Neural progenitor cell (in vitro differentiated cells): Measurements from ENCODE around the gene YAP1. TPM values are rescaled to one million over a fixed set of nuclear protein-coding genes. Genes with fewer than 3 reads are reported as not detected.

Source experiments
- DNase-seq: peaks from one replicate; pipeline ENCODE4 v3.0.0-alpha.2; 2016; ENCODE audit warnings: low spot score
- H2AFZ ChIP-seq: fragments of 200-600 bp; sonication (generic); replicated peaks from 2 replicates; pipeline ENCODE4 v1.6.1; 2016; ENCODE audit warnings: antibody characterized with exemption
- H3F3A ChIP-seq: fragments of 200-600 bp; sonication (generic); 2 replicates; pipeline ENCODE4 v1.6.1; 2016; ENCODE audit warnings: antibody characterized with exemption, low read depth
- H3K27ac ChIP-seq: fragments of 200-600 bp; sonication (generic); 2 replicates; pipeline ENCODE4 v1.5.1; 2016; ENCODE audit warnings: mild to moderate bottlenecking
- H3K27me3 ChIP-seq: fragments of 200-600 bp; sonication (generic); 2 replicates; pipeline ENCODE4 v1.6.1; 2016; ENCODE audit warnings: mild to moderate bottlenecking, moderate library complexity
- H3K36me3 ChIP-seq: fragments of 200-600 bp; sonication (generic); 2 replicates; pipeline ENCODE4 v1.5.1; 2016
- H3K4me1 ChIP-seq: fragments of 200-600 bp; sonication (generic); 2 replicates; pipeline ENCODE4 v1.6.1; 2016; ENCODE audit warnings: mixed run types
- H3K4me2 ChIP-seq: fragments of 200-600 bp; sonication (generic); 2 replicates; pipeline ENCODE4 v1.6.1; 2016
- H3K4me3 ChIP-seq: fragments of 200-600 bp; sonication (generic); 2 replicates; pipeline ENCODE4 v1.5.1; 2016
- H3K79me2 ChIP-seq: fragments of 200-600 bp; sonication (generic); 2 replicates; pipeline ENCODE4 v1.6.1; 2016; ENCODE audit warnings: low read depth
- H3K9ac ChIP-seq: fragments of 200-600 bp; sonication (generic); 2 replicates; pipeline ENCODE4 v1.6.1; 2016
- H3K9me3 ChIP-seq: fragments of 200-600 bp; sonication (generic); 2 replicates; pipeline ENCODE4 v1.5.1; 2016; ENCODE audit warnings: low read depth
- H4K20me1 ChIP-seq: fragments of 200-600 bp; sonication (generic); 2 replicates; pipeline ENCODE4 v1.6.1; 2016; ENCODE audit warnings: low read depth
- H3K27ac Mint-ChIP-seq: 3 replicates; pipeline ENCODE4 v1.8.0; 2021; ENCODE audit warnings: mixed read lengths
- H3K27me3 Mint-ChIP-seq: 2 replicates; pipeline ENCODE4 v1.8.0; 2022; ENCODE audit warnings: low read depth, mild to moderate bottlenecking, inconsistent platforms, moderate library complexity, mixed read lengths; ENCODE audit not compliant: insufficient read depth
- H3K36me3 Mint-ChIP-seq: 3 replicates; pipeline ENCODE4 v1.8.0; 2021; ENCODE audit warnings: mixed read lengths
- H3K4me1 Mint-ChIP-seq: 3 replicates; pipeline ENCODE4 v1.8.0; 2021; ENCODE audit warnings: mixed read lengths
- H3K4me3 Mint-ChIP-seq: 3 replicates; pipeline ENCODE4 v1.8.0; 2021; ENCODE audit warnings: mild to moderate bottlenecking, moderate library complexity, mixed read lengths
- H3K9me3 Mint-ChIP-seq: 3 replicates; pipeline ENCODE4 v1.8.0; 2020; ENCODE audit warnings: mixed read lengths
- EZH2 ChIP-seq: fragments of 200-600 bp; sonication (generic); IDR thresholded peaks from 2 replicates; pipeline ENCODE4 v1.6.1; 2017; ENCODE audit warnings: antibody characterized with exemption, mild to moderate bottlenecking, moderate library complexity
- EZH2phosphoT487 ChIP-seq: fragments of 200-600 bp; sonication (generic); IDR thresholded peaks from 2 replicates; pipeline ENCODE4 v1.6.1; 2017; ENCODE audit warnings: antibody characterized with exemption
- total RNA-seq: library from RNA; depleted of rRNA; stranded (reverse); fragments of >200 nt; gene quantifications from 2 replicates; pipeline ENCODE4 v1.2.3, GENCODE V29; 2015; ENCODE audit warnings: low replicate concordance
- TF ChIP-seq, protein P1 (sequence below): fragments of 200-600 bp; sonication (generic); IDR thresholded peaks from 2 replicates; pipeline ENCODE4 v1.5.1; 2017; ENCODE audit warnings: antibody characterized with exemption, mild to moderate bottlenecking

The YAP1 gene
- total RNA-seq, 1 donor from 2014 or later, result 59.9 TPM

DNA sequence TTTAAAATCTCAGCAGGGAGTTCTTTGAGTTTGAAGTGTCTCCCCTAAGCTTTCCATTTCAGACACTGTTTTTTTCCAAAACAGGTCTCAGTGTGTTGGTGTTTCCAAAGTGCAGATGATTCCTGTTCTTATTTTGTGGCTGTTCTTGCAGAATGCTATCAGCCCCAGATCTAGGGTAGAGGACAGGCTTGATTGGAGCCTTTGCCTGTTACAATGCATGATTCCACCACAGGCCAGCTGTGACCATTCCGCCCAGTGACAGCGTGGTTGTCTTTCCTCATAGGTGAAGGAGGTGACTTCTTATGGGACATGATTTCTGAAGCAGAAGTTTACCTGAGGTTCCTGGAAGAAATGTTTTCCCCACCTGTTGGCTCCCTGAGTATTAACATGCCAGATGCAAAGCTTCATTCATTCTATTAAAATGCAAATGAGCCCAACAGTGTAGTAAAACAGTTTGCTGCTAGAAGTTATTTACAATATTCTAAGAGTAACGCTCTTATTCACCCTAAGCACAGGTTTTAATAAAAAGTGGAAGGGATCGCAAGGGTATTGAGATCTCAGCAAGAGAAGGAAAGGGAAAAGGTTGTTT, 170.1 kb downstream of the YAP1 start:
- Mint-ChIP-seq H3K4me1 (peaks cover 21% of the 10 kb centered on the region), H3K9me3 (no peaks in the 10 kb centered on the region), H3K27me3 (peaks cover 10% of the 10 kb centered on the region), H3K36me3 (no peaks in the 10 kb centered on the region), H3K27ac (no peak overlapping the region), H3K4me3 (no peak overlapping the region)
- DNase-seq, result peak; percentile 11
- Histone ChIP-seq H3K9ac (no peak overlapping the region), H3K4me1 (peaks cover 19% of the 10 kb centered on the region), H3K9me3 (no peaks in the 10 kb centered on the region), H4K20me1 (no peaks in the 10 kb centered on the region), H3K4me2 (peak overlapping the region; percentile 37), H3K27me3 (no peaks in the 10 kb centered on the region), H2AFZ (peak overlapping the region; percentile 32), H3K36me3 (no peaks in the 10 kb centered on the region), H3K79me2 (no peaks in the 10 kb centered on the region), H3K4me3 (no peak overlapping the region), H3F3A (no peaks in the 10 kb centered on the region), H3K27ac (no peak overlapping the region)
- TF ChIP-seq EZH2phosphoT487, result no peak
- TF ChIP-seq, protein P1, sequence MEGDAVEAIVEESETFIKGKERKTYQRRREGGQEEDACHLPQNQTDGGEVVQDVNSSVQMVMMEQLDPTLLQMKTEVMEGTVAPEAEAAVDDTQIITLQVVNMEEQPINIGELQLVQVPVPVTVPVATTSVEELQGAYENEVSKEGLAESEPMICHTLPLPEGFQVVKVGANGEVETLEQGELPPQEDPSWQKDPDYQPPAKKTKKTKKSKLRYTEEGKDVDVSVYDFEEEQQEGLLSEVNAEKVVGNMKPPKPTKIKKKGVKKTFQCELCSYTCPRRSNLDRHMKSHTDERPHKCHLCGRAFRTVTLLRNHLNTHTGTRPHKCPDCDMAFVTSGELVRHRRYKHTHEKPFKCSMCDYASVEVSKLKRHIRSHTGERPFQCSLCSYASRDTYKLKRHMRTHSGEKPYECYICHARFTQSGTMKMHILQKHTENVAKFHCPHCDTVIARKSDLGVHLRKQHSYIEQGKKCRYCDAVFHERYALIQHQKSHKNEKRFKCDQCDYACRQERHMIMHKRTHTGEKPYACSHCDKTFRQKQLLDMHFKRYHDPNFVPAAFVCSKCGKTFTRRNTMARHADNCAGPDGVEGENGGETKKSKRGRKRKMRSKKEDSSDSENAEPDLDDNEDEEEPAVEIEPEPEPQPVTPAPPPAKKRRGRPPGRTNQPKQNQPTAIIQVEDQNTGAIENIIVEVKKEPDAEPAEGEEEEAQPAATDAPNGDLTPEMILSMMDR, result no peak
- no peak for TF ChIP-seq EZH2

Other genes with a start within 250 kb of the YAP1 start
- gene CEP126, start 195.4 kb upstream of the YAP1 start, total RNA-seq, result 1.5 and 2.2 TPM in 2 replicates
- gene ANGPTL5, start 193.9 kb upstream of the YAP1 start, total RNA-seq, result not detected in 2 replicates
- 3.5 and 15.2 TPM in 2 replicates for gene CFAP300, start 63.0 kb upstream of the YAP1 start, total RNA-seq
- gene BIRC3, start 207.0 kb downstream of the YAP1 start, total RNA-seq, result 0.09 TPM in 1 of 2 replicates, not detected in the other
- gene BIRC2, start 236.8 kb downstream of the YAP1 start, total RNA-seq, result 52.5 and 78.1 TPM in 2 replicates